ENCODE data around the gene AFM.

Gene AFM

GRCh38 chr4:73481358-73481757 is at the start of gene AFM:
TSS of gene AFM (plus strand) at chr4:73481745. CDS start at chr4:73481776, 31 bp downstream.
- no peaks in the 10 kb centered on the region for H3K36me3 Mint-ChIP-seq (ENCODE audit: low read depth)
- H3K27me3 Mint-ChIP-seq (ENCODE audit: low read depth, poor library complexity): peaks cover 6% of the 10 kb centered on the region
- no peaks in the 10 kb centered on the region for H3K9me3 Mint-ChIP-seq
- no peaks in the 10 kb centered on the region for H3K4me1 Mint-ChIP-seq
- no peak for TF ChIP-seq CTCF (IDR thresholded peaks at IDR 0.05)
- H3K4me3 Mint-ChIP-seq: no peak within 1 kb of the TSS
- no peak for DNase-seq
- H3K27ac Mint-ChIP-seq: no peak within 1 kb of the TSS

- H3K9me3 Mint-ChIP-seq: no peaks in the 10 kb centered on the region
- H3K27me3 Mint-ChIP-seq (ENCODE audit: low read depth, poor library complexity): no peaks in the 10 kb centered on the region
- TF ChIP-seq CTCF (IDR thresholded peaks at IDR 0.05): no peak
- H3K36me3 Mint-ChIP-seq (ENCODE audit: low read depth): no peaks in the 10 kb centered on the region
- no peak for DNase-seq
- no peaks in the 10 kb centered on the region for H3K4me1 Mint-ChIP-seq
- no peak overlapping the region for H3K4me3 Mint-ChIP-seq
- no peak overlapping the region for H3K27ac Mint-ChIP-seq
These were observed 49.8 kb upstream of the AFM start for GRCh38 chr4:73431813-73432168.

- TF ChIP-seq CTCF (IDR thresholded peaks at IDR 0.05): no peak
- no peaks in the 10 kb centered on the region for H3K36me3 Mint-ChIP-seq (ENCODE audit: low read depth)
- no peak overlapping the region for H3K4me3 Mint-ChIP-seq
- no peak for DNase-seq
- H3K9me3 Mint-ChIP-seq: no peaks in the 10 kb centered on the region
- no peaks in the 10 kb centered on the region for H3K4me1 Mint-ChIP-seq
- H3K27me3 Mint-ChIP-seq (ENCODE audit: low read depth, poor library complexity): no peaks in the 10 kb centered on the region
- H3K27ac Mint-ChIP-seq: no peak overlapping the region
These were observed 49.2 kb upstream of the AFM start for GRCh38 chr4:73432169-73433000.

- Mint-ChIP-seq H3K36me3 (ENCODE audit: low read depth) (no peaks in the 10 kb centered on the region), H3K4me1 (no peaks in the 10 kb centered on the region), H3K4me3 (no peak overlapping the region), H3K27ac (no peak overlapping the region), H3K27me3 (ENCODE audit: low read depth, poor library complexity) (no peaks in the 10 kb centered on the region), H3K9me3 (no peaks in the 10 kb centered on the region)
- no peak for DNase-seq
- no peak for TF ChIP-seq CTCF (IDR thresholded peaks at IDR 0.05)
These were observed 48.4 kb upstream of the AFM start for GRCh38 chr4:73433140-73433539.

GRCh38 chr4:73434311-73434710 is 47.2 kb upstream of the AFM start:
- DNase-seq: no peak
- H3K4me1 Mint-ChIP-seq: no peaks in the 10 kb centered on the region

More at GRCh38 chr4:73434311-73434710, 47.2 kb upstream of the AFM start:
- Mint-ChIP-seq H3K9me3 (no peaks in the 10 kb centered on the region), H3K4me3 (no peak overlapping the region), H3K36me3 (ENCODE audit: low read depth) (no peaks in the 10 kb centered on the region), H3K27ac (no peak overlapping the region), H3K27me3 (ENCODE audit: low read depth, poor library complexity) (no peaks in the 10 kb centered on the region)
- TF ChIP-seq CTCF (IDR thresholded peaks at IDR 0.05): peak; percentile 55

Data from nephron progenitor cell (in vitro differentiated cells).